Measurements from ENCODE around the gene ENPP1.

GRCh38 chr6:131877999-131878789, 70.4 kb downstream of the ENPP1 start:
- TF ChIP-seq, protein P1, sequence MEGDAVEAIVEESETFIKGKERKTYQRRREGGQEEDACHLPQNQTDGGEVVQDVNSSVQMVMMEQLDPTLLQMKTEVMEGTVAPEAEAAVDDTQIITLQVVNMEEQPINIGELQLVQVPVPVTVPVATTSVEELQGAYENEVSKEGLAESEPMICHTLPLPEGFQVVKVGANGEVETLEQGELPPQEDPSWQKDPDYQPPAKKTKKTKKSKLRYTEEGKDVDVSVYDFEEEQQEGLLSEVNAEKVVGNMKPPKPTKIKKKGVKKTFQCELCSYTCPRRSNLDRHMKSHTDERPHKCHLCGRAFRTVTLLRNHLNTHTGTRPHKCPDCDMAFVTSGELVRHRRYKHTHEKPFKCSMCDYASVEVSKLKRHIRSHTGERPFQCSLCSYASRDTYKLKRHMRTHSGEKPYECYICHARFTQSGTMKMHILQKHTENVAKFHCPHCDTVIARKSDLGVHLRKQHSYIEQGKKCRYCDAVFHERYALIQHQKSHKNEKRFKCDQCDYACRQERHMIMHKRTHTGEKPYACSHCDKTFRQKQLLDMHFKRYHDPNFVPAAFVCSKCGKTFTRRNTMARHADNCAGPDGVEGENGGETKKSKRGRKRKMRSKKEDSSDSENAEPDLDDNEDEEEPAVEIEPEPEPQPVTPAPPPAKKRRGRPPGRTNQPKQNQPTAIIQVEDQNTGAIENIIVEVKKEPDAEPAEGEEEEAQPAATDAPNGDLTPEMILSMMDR (IDR thresholded peaks at IDR 0.05): no peak
- TF ChIP-seq POLR2A (IDR thresholded peaks at IDR 0.05): no peak
